Measurements from ENCODE around the gene DCTN4. TPM values are rescaled to one million over a fixed set of nuclear protein-coding genes. Genes with fewer than 3 reads are reported as not detected.

The DCTN4 gene
- 35.8 and 36.0 TPM in 2 replicates for total RNA-seq

GRCh38 chr5:150758531-150759333, at the start of gene DCTN4:
Gene DCTN4, minus strand, starts transcription at chr5:150759017. Its CDS starts 24 bp downstream, at chr5:150758993.

GRCh38 chr5:150778517-150779396, 19.9 kb upstream of the DCTN4 start, which contains the start of gene SMIM3:
Gene SMIM3, plus strand, starts transcription at chr5:150778757. Its CDS starts 16,684 bp downstream, at chr5:150795441.

GRCh38 chr5:150700594-150701377, 58.0 kb downstream of the DCTN4 start, which contains the start of gene RBM22:
Gene RBM22, minus strand, starts transcription at chr5:150701062. Its CDS starts 77 bp downstream, at chr5:150700985.

GRCh38 chr5:150661086-150661485, 97.7 kb downstream of the DCTN4 start, which contains the start of gene MYOZ3:
Gene MYOZ3, plus strand, starts transcription at chr5:150661251. Its CDS starts 1,691 bp downstream, at chr5:150662942.

Other genes starting within 250 kb of the DCTN4 start
- gene SYNPO, start 118.4 kb downstream of the DCTN4 start, total RNA-seq = 2.6 and 13.5 TPM in 2 replicates
- 0.12 and 0.34 TPM in 2 replicates for gene MYOZ3, start 97.8 kb downstream of the DCTN4 start, total RNA-seq
- gene RBM22, start 58.0 kb downstream of the DCTN4 start, total RNA-seq = 28.6 and 29.6 TPM in 2 replicates
- 27.2 and 43.3 TPM in 2 replicates for gene SMIM3, start 19.7 kb upstream of the DCTN4 start, total RNA-seq
- not detected in 2 replicates for gene IRGM, start 87.5 kb upstream of the DCTN4 start, total RNA-seq
- gene ZNF300, start 146.0 kb upstream of the DCTN4 start, total RNA-seq = 2.6 and 4.6 TPM in 2 replicates